Measurements from ENCODE around the gene PIN1. TPM values are rescaled to one million over a fixed set of nuclear protein-coding genes. Genes with fewer than 3 reads are reported as not detected.

Gene PIN1
- total and polyA plus RNA-seq, 2 of the 13 experiments (the other 11 are each of a cell fraction or from before 2014, with no cell fraction given): 31.9 to 72.0 TPM

GRCh38 chr19:9785367-9786331 is 49.5 kb upstream of the PIN1 start (continued):
- TF ChIP-seq TRAFD1 (CRISPR knock-in tag; IDR thresholded peaks at IDR 0.05; ENCODE audit: borderline replicate concordance) (no peak), ZNF430 (CRISPR knock-in tag; IDR thresholded peaks at IDR 0.05) (no peak; the same call in 1 of the 2 replicates), HOMEZ (CRISPR knock-in tag; IDR thresholded peaks at IDR 0.05; ENCODE audit: low read depth) (no peak), ZMAT3 (CRISPR knock-in tag; conservative IDR thresholded peaks at IDR 0.05) (peak; percentile 76; the same call in 1 of the 2 replicates), GPN1 (CRISPR knock-in tag; IDR thresholded peaks at IDR 0.05; ENCODE audit: borderline replicate concordance) (no peak), RAD51 (IDR thresholded peaks at IDR 0.05; ENCODE audit: borderline replicate concordance) (no peak), ZNF567 (CRISPR knock-in tag; IDR thresholded peaks at IDR 0.05; ENCODE audit: borderline replicate concordance) (no peak), ZBTB38 (CRISPR knock-in tag; IDR thresholded peaks at IDR 0.05) (no peak), ZBTB25 (CRISPR knock-in tag; IDR thresholded peaks at IDR 0.05) (no peak; the same call in 1 of the 2 replicates), CREB3 (CRISPR knock-in tag; IDR thresholded peaks at IDR 0.05) (no peak), SALL1 (CRISPR knock-in tag; IDR thresholded peaks at IDR 0.05) (peak; percentile 63), E2F2 (CRISPR knock-in tag; IDR thresholded peaks at IDR 0.05; ENCODE audit: borderline replicate concordance) (no peak), FOXK1 (CRISPR knock-in tag; IDR thresholded peaks at IDR 0.05; ENCODE audit: borderline replicate concordance, low read depth) (no peak), ATF7-NPFF (CRISPR knock-in tag; IDR thresholded peaks at IDR 0.05; ENCODE audit: low read depth) (no peak), MTA3 (CRISPR knock-in tag; IDR thresholded peaks at IDR 0.05) (no peak), ZIK1 (CRISPR knock-in tag; IDR thresholded peaks at IDR 0.05; ENCODE audit: borderline replicate concordance, low read depth) (no peak), TRIM24 (CRISPR knock-in tag; IDR thresholded peaks at IDR 0.05) (no peak), PRDM4 (CRISPR knock-in tag; IDR thresholded peaks at IDR 0.05; ENCODE audit: borderline replicate concordance) (no peak), ZMYM2 (CRISPR knock-in tag; IDR thresholded peaks at IDR 0.05) (no peak)
